Ramos (cell line): ENCODE measurements around the gene BMP7.
"Not testable (repeated sequence)": the region's sequence is repeated elsewhere in the genome, so short reads cannot be mapped to it uniquely, and the experiment has no call there.

Experiments
- in situ Hi-C: fragments of 300-500 bp; cut with MboI; formaldehyde crosslinking; loops from one replicate; pipeline ENCODE4 v1.14.3; 2022; ENCODE audit warnings: low sequenced_read_pairs; ENCODE audit not compliant: unreplicated experiment

The BMP7 gene

GRCh38 chr20:57159945-57160610 is 106.4 kb downstream of the BMP7 start:
- in situ Hi-C loops = no loop called here

GRCh38 chr20:57159193-57159851 is 107.1 kb downstream of the BMP7 start:
- in situ Hi-C loops = no loop called here

GRCh38 chr20:57158474-57158873 is 108.0 kb downstream of the BMP7 start:
- in situ Hi-C loops = no loop called here

- in situ Hi-C loops = not testable (repeated sequence)
Measured at GRCh38 chr20:57157787-57158186, 108.7 kb downstream of the BMP7 start.

GRCh38 chr20:57157106-57157691 is 109.2 kb downstream of the BMP7 start:
- in situ Hi-C loops = no loop called here

GRCh38 chr20:57156011-57156729 is 110.3 kb downstream of the BMP7 start:
- in situ Hi-C loops = no loop called here

GRCh38 chr20:57155415-57155814 is 111.0 kb downstream of the BMP7 start:
- in situ Hi-C loops = no loop called here

GRCh38 chr20:57153238-57153905 is 113.1 kb downstream of the BMP7 start:
- in situ Hi-C loops = no loop called here

GRCh38 chr20:57152557-57152956 is 113.9 kb downstream of the BMP7 start:
- in situ Hi-C loops = no loop called here

- in situ Hi-C loops = no loop called here
Measured at GRCh38 chr20:57150559-57150958, 115.9 kb downstream of the BMP7 start.

- in situ Hi-C loops = no loop called here
Measured at GRCh38 chr20:57148263-57148662, 118.2 kb downstream of the BMP7 start.

GRCh38 chr20:57147185-57147584 is 119.3 kb downstream of the BMP7 start:
- in situ Hi-C loops = no loop called here

- in situ Hi-C loops = no loop called here
Measured at GRCh38 chr20:57146155-57146554, 120.3 kb downstream of the BMP7 start.

- in situ Hi-C loops = no loop called here
Measured at GRCh38 chr20:57145089-57145631, 121.3 kb downstream of the BMP7 start.

- in situ Hi-C loops = no loop called here
Measured at GRCh38 chr20:57143173-57143572, 123.3 kb downstream of the BMP7 start.

GRCh38 chr20:57142667-57143066 is 123.8 kb downstream of the BMP7 start:
- in situ Hi-C loops = no loop called here

- in situ Hi-C loops = no loop called here
Measured at GRCh38 chr20:57141492-57141891, 124.9 kb downstream of the BMP7 start.

- in situ Hi-C loops = no loop called here
Measured at GRCh38 chr20:57140416-57140965, 126.0 kb downstream of the BMP7 start.

- in situ Hi-C loops = no loop called here
Measured at GRCh38 chr20:57139342-57140093, 126.9 kb downstream of the BMP7 start.
